GM23338 (cell line): ENCODE measurements around the gene MAN1C1.

ENCODE experiments used
- CREB1 ChIP-seq: fragments of 250-450 bp; sonication (Bioruptor Pico); IDR thresholded peaks from 2 replicates; pipeline ENCODE4 v1.5.0; 2020; ENCODE audit warnings: low read depth, mild to moderate bottlenecking, moderate library complexity
- CTCF ChIP-seq, 2 experiments: fragments of 200-600 bp in 1 of 2; sonication (generic) in 1 of 2; conservative IDR thresholded peaks; 2 replicates each; pipeline versions ENCODE4 v1.5.1 to v1.6.1; 2016 to 2017; ENCODE audit warnings: antibody characterized with exemption in 2 of 2, low read depth in 2 of 2, mild to moderate bottlenecking in 2 of 2, moderate library complexity in 1 of 2
- EZH2 ChIP-seq: fragments of 200-600 bp; sonication (generic); IDR thresholded peaks from one replicate; pipeline ENCODE4 v1.8.0; 2017; ENCODE audit warnings: antibody characterized with exemption, mild to moderate bottlenecking, low read depth; ENCODE audit not compliant: unreplicated experiment
- POLR2AphosphoS5 ChIP-seq: IDR thresholded peaks from 2 replicates; pipeline ENCODE4 v1.6.1; 2016; ENCODE audit warnings: antibody characterized with exemption, low read depth
- REST ChIP-seq: IDR thresholded peaks from one replicate; pipeline ENCODE4 v1.6.1; 2018; ENCODE audit warnings: antibody characterized with exemption; ENCODE audit not compliant: unreplicated experiment
- ZNF462 ChIP-seq: fragments of 250-450 bp; sonication (Bioruptor Pico); IDR thresholded peaks from 2 replicates; pipeline ENCODE4 v1.5.0; 2020; ENCODE audit warnings: mild to moderate bottlenecking, moderate library complexity

- TF ChIP-seq CTCF (conservative IDR thresholded peaks at IDR 0.05; ENCODE audit: low read depth in 2 of 2) (no peak), REST (no peak), ZNF462 (CRISPR knock-in tag) (no peak), EZH2 (no peak), POLR2AphosphoS5 (no peak), CREB1 (CRISPR knock-in tag) (no peak)
Measured at GRCh38 chr1:25647863-25648262, 31.3 kb downstream of the MAN1C1 start.
